ENCODE data around the gene ZNF148.

- TF ChIP-seq EZH2 (IDR thresholded peaks at IDR 0.05; ENCODE audit: insufficient read depth, low read length) (no peak), CTCF (IDR thresholded peaks at IDR 0.05; ENCODE audit: insufficient read depth, low read depth, low read length) (no peak)
Observed at GRCh38 chr3:125366132-125366531, 9.0 kb downstream of the ZNF148 start.

Measured in astrocyte (in vitro differentiated cells and primary cell).